Stimulated activated CD4-positive, alpha-beta T cell treated with anti-CD3 and anti-CD28 coated beads, TNF-alpha, amount 100 ng/mL, for 1 hour (primary cell): ENCODE data around the gene KIF1A.

Experiments
- DNase-seq, 3 donors: peaks; one replicate each; pipeline ENCODE4 v3.0.0-alpha.2; 2020; ENCODE audit warnings: low read depth in 3 of 3, low spot score in 1 of 3

KIF1A gene

GRCh38 chr2:240819126-240819857 lies 727 bp downstream of the KIF1A start:
- DNase-seq: no peak

DNA sequence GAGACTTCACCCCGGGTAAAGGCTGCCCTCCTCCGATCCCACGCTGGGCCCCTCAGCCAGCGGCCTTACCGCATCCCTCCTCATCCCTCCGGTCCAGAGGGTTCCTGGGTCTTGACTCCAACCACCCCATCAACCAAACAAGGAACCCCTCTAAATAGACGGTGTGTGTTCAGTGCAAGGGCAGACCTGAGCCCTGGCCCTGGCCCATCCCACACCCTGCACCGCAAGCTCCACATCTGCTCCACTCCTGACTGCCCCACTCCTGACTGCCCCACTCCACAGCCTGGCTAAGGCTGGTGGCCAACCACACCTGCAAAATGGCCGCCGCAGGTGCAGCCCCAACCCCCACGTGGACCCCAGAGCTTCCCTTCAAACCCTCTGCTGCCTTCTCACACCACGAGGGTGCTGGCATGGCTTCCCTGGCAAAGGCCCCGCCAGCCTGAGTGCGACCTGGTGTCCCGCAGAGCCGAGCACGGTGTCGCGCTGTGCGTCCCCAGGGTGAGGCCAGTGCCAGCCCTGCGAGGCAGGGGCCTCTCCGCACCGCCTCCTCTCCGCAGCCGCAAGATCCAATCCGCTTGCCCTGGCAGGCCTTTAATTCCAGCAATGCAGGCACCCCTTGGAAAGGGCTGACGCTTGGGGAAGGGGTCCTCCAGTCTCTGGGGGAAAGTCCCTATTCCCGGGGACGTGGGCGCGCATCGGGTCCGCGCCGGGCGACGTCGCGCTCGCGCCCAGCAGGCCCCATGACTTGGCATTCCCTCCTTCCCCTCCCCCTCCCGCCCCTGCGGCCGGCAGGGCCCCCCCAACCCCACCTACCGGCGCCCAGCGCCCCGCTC lies 1.5 kb downstream of the KIF1A start:
- no peak for DNase-seq

DNA sequence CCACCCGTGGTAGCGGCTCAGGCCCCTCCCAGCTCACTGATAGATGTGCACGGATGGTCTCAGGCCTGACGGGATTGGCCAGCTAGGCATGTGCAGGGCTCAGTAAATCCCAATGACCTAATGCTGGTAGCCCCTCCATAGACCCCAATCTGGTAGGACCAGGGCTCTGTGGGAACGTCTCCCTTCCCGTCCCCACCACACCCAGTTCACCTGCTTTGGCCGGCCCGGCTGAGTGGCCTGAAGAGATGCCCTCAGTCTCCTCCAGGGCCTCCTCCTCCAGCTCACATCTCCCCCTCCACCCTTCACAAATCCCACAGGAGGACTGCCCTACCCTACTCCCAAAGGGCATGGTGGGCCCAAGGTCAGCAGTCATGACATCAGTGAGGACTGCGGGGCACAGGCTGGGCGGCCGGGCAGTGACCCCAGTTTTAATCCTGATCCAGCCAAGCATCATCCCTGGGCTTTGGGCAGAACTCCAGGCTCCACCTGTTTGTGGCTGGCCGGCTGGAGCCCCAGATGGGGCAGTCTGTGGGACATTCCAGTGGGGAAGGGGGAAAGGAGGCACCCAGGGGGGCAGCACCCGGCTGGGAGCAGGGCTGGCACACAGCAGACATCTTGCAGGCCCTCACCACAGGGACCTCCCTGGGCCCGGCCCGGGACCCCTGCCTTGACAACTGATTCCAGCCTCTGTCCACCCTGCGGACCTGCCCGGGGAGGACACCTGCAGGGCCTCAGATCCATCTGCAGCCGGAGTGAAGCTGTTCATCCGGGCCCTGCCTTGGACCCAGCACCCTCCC lies 2.3 kb downstream of the KIF1A start:
- no peak for DNase-seq

DNA sequence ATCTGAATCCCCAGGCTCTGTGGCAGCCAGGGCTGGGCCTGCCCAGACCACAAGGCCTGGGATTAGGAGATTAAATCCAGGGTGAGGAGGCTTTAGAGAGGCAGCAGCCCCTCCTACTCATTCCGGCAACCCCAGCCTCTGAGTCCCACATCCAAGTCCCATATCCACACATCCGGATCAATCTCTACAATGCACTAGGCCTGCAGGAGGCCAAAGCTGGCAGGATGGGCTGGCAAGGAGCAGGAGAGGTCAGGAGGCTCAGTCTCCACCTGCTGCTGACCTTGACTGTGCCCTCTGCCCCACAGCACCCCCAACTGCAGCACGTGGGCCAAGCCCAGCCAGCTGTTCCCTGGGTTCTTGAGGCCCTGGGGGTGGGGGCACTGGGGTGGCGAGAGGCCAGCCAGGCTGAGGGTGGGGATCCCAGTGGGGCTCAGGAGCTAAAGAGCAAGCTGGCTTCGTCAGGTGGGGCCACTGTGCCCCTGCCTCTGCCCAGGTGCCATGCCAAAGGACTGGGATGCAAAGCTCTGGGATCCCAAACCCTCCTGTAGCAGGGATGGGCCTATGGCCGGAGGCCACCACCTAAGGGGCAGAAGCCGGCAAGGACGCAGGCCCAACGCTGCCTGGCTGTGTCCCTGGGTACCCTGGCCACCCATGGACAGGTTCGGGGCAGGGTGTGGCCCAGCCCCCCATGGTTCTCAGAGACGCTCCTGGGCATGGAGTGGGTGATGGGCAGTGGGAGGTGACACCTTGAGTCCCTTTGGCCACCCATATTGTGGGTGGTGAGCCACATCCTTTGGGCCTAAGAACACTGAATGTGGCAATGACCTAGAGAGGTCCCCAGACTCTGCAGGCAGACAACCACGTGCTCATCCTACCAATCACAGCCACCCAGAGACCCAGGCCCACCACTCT lies 3.2 kb downstream of the KIF1A start:
- DNase-seq: no peak

DNA sequence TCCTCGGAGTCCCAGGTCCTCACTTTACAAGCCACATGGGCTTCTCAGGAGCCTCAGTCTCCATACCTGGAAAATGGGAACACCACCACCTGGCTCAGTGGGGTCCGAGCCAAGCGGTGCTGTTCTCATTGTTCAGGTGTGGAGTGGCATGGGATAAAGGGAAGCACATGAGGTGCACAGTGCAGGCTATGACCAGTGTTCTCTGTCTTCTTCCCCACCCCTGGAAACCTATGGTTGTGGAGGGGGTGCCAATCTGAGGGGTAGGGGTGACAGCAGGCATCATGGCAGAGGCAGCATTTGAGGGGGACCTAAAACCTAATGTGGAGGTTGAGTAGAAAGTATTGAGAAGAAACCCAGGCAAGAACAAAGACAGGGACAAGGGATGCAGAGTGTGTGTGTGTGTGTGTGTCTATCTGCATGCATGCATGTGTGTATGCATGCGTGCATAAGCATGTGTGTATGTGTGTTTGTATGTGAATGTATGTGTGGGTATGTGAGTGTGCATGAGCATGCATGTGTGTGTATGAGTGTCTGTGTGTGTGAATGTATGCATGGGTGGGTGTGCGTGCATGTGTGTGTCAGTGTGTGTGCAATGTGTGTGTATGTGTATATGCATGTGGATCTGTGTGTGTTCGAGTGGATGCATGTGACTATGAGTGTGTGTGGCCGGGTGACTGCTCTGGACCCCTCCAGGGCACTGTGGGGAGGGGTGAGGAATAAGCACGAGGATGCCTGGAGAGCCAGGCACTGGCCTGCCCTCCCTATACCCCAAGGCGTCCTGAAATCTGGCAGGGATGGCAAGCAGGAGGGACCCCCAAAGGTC lies 4.0 kb downstream of the KIF1A start:
- no peak for DNase-seq

- DNase-seq: no peak
Observed at GRCh38 chr2:240814946-240815760, 4.9 kb downstream of the KIF1A start.

DNA sequence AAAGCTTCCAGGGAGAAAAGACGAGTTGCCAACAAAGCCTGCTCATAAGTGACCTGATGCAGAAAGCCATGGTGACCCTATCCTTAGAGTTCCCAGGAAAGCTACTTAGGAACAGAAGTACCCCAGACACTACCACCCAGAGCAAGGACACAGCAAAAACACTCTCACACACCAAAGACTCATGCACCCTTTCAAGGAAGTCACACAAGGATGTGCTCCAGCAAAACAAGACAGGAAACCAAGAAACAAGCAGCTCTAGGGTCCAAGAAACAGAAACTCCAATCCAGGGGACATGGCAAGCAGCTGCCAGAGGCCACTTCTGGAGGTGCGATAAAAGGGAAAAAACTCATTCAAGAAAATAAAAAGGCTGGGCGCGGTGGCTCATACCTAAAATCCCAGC lies 5.7 kb downstream of the KIF1A start:
- no peak for DNase-seq

DNA sequence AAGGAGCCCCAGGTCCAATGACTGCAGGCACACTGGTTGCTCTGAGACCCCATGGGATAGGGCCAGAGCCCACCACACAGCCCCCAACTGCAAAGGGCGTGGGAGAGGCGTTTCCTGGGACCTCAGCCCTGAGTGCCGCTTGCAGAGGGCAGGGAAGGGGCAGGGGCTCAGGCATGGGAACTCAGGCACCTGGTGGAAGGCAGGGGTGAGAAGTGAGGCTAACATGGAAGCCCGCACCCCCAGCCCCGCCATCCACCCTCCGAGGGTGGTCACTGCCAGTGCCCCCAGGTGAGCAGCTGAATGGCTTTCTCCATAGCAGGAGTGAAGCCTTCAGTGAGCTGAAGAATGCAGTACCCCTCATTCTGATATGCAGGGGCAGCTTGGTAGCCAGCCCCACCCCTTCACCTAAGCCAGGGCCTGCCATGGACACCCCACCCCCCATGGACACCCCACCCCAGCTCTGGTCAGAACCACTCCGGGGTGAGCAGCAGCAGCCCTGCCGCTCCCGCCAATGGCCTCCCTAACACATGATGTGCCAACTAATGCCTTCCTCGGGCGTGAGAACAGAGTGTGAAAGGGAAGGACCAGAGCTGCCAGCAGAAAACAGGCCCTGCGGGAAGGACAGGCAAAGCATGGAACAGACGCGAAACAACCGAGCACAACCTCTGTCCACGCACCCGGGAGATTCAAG lies 6.6 kb downstream of the KIF1A start:
- no peak for DNase-seq

- DNase-seq: no peak
Observed at GRCh38 chr2:240812721-240813120, 7.3 kb downstream of the KIF1A start.

GRCh38 chr2:240812301-240812680 lies 7.7 kb downstream of the KIF1A start:
- no peak for DNase-seq

GRCh38 chr2:240811346-240812300 lies 8.4 kb downstream of the KIF1A start:
- DNase-seq: no peak

DNA sequence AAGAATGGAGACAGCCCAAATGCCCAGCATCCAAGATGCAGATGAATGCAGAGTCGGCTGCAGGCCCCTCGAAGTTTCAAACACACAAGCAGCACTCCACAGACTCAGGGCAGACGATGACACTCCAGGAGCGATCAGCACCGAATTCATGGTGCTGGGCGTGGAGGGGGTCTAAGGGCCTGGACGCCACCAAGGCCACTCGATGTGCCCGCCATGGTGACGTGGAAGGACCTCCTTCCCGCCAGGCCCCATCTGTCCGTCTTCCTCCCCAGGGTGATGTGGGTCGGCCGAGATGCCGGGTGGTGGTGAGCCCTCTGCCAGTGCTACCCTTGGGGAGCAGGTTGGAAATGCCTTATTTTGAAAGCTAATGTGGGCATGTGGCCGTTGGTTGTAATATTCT lies 9.4 kb downstream of the KIF1A start:
- DNase-seq: no peak

DNA sequence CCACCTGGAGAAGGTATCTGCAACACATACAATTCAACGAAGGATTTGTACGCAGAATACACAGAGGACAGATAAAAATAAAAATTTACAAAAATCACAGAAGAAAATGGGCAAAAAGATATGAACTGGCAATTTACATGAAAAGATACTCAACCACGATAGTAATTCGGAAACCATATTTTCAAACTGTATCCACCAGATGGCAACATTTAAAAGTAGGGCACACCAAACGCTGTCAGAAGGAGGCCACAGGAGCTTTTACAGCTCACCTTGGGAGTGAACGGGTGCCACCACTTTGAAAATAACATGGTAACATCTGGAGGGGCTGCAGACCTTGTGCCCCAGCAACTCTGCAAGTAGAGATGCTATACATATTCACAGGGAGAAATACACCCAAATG lies 9.8 kb downstream of the KIF1A start:
- DNase-seq: no peak

DNA sequence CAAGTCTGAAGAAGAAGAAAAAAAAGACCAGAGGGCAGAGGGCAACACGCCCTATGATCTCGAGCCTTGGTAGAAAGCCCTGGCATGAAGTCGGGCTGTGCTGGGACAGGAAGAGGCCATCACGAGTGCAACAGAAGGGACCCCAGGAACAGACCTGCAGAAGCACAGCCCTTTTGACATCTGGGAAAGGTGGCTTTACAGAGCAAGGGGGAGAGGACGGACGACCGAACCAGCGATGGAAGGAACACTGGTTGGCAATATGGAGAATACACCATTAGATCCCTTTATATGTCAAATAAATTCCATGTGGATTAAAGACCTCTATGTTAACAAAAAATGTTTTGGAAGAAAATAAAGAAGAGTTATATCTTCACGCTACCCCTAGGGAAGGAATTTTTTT lies 10.7 kb downstream of the KIF1A start:
- DNase-seq: no peak

- no peak for DNase-seq
Observed at GRCh38 chr2:240806459-240806858, 13.6 kb downstream of the KIF1A start.

GRCh38 chr2:240806006-240806405 lies 14.0 kb downstream of the KIF1A start:
- no peak for DNase-seq

- DNase-seq: no peak
Observed at GRCh38 chr2:240803191-240803590, 16.8 kb downstream of the KIF1A start.
